ENCODE data around the gene SLC4A11.

The SLC4A11 gene

DNA sequence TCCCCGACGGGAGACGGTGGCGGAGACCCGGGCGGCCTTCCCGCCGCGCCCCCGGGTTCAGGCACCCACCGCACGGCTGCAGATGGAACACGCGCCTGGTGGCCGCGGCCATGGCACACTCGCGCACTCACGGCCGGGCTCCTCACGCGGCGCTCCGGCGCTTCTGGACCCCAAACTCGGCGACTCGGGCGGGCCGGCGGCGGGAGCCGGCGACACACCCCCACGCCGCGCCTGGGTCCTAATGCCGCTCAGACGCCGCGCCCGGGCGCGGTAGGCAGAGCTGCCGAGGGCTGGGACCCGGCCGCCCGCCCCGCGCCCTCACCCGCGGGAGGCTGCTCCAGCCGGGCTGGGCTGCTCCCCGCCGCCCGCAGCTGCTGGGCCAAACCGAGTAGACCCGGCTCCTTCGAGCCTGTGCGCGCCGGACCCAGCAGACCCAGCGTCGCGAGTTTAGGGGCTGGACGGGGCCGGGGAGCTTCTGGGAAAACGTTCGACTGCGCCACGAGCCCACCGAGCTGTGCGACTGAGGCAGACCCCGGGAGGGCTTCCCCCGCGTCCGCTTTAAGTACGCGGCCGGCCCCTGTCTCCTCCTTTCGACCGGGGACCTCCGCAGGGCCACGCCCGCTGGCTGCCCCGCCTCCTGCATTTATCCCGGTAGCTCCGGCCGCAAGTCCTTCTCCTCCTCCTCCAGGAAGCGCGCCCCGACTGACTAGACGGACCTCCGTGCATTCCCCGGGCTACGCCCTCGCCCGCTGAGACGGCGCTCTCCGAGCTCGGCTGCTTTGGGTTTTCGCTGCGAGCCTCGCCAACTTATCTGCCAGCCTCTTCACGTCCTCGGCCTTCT is at the start of gene SLC4A11:
Gene SLC4A11, minus strand, starts transcription at position 165 of the 841 bp plus-strand sequence. Its CDS starts 53 bp downstream, at position 112.
- DNase-seq (ENCODE audit: low spot score) = peak; percentile 74

GRCh38 chr20:3283222-3283820 is 44.3 kb upstream of the SLC4A11 start:
- no peak for DNase-seq (ENCODE audit: low spot score)

DNA sequence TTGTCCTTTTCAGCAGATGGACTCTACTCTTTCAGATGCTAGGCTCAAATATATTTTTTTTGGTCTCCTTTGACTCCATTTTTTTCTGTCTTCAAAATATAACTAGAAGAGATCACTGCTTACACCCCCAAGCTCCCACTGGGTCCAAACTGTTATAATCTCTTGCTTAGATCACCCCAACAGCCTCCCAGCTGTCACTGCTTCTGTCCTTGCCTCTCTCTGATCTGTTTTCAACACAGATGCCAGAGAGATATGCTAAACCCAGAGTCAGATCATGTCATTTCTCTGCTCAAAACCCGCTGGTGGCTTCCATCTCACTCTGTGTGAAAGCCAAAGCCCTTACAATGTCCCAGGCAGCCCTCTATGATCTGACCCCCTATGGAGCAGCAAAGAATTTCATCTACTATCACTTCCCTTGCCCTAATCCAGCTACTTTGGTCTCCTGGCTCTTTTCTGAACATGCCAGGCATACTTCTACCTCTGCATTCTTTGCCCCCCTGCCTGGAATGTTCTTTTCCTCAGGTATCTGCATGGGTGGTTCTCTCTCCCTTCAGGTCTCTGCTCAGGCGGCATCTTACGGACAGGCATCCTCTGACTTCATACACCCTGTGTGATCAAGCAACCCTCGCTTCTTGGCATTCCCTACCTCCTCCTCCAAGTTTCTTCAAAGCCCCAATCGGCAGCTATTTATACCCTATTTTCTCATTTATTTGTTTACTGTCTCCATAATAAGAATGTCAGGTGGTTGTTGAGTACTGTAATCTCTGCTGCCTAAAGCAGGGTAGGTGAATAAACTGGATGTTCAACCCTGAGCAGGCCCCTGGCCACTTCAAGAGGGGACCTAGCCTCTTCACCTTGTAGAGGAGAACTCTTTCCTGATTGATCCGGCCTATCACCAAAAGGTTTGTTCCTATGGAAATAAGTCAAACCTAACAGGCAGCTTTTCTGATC is 43.6 kb upstream of the SLC4A11 start:
- peak; percentile 77 for DNase-seq (ENCODE audit: low spot score)

- no peak for DNase-seq (ENCODE audit: low spot score)
These were observed 42.4 kb upstream of the SLC4A11 start for GRCh38 chr20:3281437-3281836.

DNA sequence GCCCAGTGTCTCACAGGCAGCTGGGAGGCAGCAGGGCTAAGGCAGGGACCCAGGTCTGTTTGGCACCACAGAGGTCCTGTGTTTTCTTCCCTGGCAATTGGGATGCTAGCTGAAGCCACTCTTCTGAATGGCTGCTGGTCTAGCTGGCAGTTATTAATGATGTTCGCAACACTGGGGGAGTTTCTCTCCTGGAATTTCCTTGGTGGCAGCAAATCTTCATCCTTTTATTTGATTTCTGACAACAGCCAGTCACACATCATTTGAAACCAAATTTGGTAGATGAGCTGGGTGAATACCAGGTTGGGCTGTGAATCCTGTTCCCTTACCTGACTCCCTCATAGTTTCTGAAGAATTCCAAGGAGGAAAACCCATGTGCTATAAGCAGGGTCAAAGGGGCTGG is 40.8 kb upstream of the SLC4A11 start:
- DNase-seq (ENCODE audit: low spot score) = no peak

DNA sequence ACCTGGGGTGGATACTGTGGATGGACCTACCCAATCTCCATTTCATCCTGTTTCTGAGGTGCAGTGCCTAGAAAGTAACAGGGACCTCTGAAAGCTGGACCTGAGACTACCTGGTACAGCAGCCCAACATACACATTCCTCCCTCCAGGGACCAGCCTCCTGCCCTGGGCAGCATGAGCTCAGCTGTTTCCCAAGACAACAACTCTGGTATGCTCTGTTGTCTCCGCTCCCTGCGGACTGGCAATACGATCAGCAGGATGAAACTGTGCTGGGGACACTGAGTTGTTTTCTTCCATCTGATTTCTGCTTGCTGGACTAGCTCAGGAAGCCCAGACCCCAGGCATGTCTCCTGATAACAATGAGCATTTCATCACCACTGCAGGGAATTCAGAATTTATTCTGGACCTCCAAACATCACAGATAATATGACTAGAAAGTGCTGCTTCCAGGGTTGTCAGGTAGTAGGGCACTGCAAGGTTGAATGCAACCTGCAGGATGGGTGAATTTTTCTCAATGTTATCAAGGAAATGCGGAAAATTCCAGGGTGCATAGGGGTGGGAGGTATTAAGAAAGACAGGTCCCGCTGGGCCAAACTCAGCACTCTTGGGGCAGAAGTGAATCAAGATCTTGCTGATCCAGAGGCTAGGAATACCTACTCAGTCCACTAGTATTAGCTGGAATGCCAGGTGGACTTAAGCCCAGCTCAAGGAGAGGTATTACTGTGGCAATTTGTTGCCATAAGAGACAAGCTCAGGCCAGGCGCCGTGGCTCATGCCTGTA is 38.9 kb upstream of the SLC4A11 start:
- no peak for DNase-seq (ENCODE audit: low spot score)

- DNase-seq (ENCODE audit: low spot score) = peak; percentile 35
These were observed 37.7 kb upstream of the SLC4A11 start for GRCh38 chr20:3276680-3277015.

DNA sequence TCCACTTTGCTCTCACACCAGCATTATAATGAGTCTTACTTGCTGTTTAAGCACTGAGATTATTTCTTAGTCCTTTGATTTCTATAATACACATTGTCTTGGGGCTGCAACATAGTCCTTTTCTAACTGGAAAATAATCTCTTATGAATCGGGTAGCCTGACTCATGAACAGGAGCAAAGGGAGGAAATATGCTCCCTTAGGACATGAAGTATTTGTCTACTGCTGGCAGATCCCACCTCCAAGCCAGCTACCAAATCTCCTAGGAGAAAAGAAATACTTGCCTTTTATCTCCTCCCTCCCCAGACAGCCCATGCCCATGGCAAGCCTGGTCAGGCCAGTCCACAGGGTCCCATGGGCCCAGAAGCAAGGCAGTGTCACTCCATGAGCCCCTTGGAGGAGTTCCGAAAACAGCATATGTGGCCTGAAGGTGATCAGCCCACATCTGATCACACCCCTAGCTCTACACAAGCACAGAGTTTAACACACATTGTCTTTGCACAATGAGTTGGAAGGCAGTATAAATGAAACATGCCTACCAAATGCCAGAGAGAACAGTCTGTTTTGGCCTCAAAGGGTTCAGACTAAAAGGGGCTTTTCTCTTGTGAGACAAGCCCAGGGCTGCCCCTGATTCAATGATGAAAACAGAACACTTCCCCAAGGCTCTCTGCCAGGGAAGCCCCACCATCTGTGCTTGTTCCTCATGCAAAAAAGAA is 37.1 kb upstream of the SLC4A11 start:
- DNase-seq (ENCODE audit: low spot score) = no peak

DNA sequence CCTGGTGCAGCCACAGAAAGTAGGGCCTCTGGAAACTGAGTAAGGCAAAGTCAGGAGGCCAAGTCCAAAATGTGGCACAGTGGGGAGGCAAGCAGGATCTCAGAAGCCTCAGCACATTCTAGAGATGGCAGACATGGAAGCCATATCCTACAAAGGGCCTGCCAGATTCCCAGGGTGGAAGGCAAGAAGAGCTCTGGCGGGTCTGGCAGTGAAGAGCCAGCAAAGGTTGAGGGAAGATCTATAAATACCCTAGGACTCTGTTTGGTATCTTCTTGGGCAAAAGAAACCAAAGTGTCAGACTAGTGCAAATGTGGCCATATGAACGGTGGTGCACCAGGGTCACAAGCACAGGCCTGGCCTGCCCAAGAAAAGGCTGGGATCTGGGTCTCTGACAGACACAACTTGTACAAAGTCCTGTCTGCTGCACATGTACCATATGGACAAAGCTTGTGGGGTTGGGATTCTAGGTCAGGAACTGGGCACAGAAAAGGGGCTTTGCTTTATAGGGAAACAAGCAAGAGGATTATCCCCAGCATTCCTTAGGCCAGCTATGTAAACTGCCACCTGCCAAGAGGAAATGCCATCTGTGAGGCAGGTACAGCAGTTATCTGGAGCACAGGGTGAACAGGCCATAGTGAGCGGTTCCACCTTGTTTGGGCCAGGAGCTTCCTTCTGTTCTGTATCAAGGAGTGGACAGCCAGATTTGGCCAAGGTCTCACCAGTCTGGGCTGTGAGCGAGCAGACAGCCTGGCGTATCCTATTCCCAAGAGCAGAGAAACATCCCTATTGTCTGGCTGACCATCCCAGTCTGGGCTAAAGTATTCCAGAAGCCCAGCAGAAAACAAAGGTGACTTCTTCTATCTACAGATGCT is 36.3 kb upstream of the SLC4A11 start:
- DNase-seq (ENCODE audit: low spot score) = no peak

DNA sequence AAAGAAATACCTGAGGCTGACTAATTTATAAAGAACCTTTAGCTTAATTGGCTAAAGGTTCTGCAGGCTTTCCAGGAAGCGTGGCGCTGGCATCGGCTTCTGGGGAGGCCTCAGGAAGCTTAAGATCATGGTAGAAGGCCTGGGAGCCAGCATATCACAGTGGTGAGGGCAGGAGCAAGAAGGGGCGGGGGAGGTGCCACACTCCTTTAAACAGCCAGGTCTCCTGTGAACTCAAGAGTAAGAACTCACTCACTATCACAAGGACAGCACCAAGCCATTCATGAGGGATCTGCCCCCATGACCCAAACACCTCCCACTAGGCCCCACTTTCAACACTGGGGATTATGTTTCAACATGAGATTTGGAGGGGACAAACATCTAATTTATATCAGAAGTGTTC is 34.4 kb upstream of the SLC4A11 start:
- no peak for DNase-seq (ENCODE audit: low spot score)

DNA sequence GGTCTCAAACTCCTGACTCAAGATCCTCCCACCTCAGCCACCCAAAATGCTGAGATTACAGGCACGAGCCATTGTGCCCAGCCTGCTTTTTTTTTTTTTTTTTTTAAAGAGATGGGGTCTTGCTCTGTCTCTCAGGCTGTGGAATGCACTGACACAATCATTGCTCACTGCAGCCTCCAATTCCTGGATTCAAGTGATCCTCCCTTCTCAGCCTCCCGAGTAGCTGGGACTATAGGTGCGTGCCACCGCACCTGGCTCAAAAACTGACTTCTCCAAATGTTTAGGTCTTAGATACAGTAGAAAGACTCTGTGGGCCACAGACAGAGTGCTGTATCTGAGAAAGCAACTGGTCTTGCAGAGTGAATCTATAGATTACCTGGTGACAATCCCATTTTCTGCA is 31.1 kb upstream of the SLC4A11 start:
- DNase-seq (ENCODE audit: low spot score) = no peak

DNA sequence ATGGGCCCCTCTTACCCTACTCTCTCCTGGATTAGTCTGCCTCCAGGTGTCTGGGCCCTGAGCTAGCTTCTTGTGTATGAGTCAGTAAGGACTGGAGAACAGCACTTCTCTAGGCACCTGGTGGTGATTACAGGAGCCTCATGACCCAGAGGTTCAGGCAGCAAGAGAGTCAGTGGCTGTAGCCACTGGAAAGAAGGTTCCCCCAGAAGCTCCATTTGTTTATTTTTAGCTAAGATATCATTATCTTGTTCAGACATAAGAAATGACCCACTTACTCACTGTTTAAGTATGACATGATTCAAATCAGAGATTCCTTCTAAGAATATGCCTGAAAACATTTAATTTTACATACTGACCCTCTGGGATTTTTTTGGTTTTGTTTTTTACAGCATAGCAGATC is 23.6 kb upstream of the SLC4A11 start:
- no peak for DNase-seq (ENCODE audit: low spot score)

- no peak for DNase-seq (ENCODE audit: low spot score)
These were observed 19.4 kb upstream of the SLC4A11 start for GRCh38 chr20:3258429-3258828.

GRCh38 chr20:3255728-3256127 is 16.7 kb upstream of the SLC4A11 start:
- no peak for DNase-seq (ENCODE audit: low spot score)

DNA sequence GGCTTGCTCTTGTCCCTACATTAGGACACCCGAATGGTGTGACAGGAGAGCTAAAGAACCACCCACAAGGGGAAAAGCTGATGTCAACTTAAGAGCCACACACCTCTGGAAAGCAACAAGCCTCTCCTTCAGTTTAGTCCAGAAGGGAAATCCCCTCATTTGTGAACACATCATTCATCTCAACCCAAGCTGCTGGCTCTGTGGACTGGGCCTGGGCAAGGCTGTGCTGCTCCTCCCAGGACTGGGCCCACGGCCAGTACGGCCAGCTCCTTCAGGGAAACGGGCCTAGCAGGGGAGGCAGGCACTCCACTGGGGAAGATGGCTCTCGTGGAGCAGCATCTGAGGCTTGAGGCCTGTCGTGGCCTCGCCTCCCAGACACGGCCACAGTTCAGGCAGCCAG is 12.8 kb upstream of the SLC4A11 start:
- DNase-seq (ENCODE audit: low spot score) = peak; percentile 48

GRCh38 chr20:3250091-3250504 is 11.1 kb upstream of the SLC4A11 start:
- no peak for DNase-seq (ENCODE audit: low spot score)

DNA sequence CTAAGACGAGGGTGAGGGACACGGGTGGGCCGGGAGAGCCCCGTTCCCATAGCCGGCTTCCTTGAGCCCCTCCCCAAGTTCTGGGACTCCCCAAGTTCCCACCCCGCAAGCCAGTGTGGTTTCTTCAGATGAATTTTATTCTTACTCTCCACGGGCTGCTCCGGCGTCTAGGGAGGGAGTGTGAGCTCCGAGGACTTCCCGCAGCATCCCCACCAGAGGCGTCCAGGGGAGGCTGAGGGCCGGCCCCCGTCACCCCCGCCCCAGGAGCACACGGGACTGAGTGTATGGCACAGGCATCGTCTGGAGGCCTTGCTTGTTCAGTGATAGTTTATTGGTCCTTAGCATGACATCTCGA is 10.0 kb upstream of the SLC4A11 start:
- DNase-seq (ENCODE audit: low spot score) = no peak

DNA sequence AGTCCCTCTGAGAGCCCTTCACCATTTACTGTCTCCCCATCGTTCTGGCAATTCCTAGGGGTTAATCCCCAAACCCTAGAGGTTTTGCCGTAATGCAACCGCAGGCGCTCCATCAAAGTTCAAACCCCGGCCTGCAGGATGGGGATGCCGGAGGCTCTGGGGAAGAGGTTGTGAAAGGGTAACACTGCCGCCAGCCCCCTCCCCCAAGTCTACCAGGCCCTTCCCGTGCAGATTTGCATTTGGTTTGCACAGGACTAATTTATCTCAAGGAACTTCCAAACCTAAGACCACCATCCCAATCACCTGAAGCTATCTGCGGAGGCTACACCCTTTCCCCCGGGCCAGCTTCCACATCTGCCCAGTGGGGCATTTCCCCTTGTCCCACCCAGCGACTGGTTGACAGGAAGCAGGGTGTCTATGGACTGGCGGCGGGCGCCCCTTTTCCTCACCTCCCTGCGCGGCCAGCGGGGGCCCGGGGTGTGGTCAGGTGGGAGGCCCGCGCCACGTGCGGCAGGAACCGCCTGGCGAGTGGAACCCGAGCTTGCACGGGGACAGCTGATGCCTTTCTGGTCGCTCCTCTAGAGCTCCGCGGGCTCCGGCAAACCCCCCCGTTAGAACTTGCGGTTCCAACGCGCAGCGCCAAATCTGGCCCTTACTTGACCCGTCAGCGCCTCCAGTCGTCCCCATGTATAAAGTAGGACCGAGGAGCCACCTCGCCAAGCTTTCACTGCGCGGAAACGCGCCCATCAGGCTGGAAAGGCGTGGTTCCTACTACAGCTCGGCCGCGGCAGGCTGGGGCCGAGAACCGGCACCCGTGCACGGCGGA is 9.4 kb upstream of the SLC4A11 start:
- no peak for DNase-seq (ENCODE audit: low spot score)

GRCh38 chr20:3247638-3248037 is 8.6 kb upstream of the SLC4A11 start:
- DNase-seq (ENCODE audit: low spot score) = no peak

Data from kidney tubule cell (primary cell).